Mesodermal cell (in vitro differentiated cells): ENCODE measurements around the gene TRIM38.

Experiments used
- H3K27ac ChIP-seq: 2 replicates; pipeline ENCODE4 v1.7.0; 2013; ENCODE audit warnings: mild to moderate bottlenecking, low read depth, low read length, moderate library complexity; ENCODE audit not compliant: severe bottlenecking
- H3K36me3 ChIP-seq: 2 replicates; pipeline ENCODE4 v1.7.1; 2013; ENCODE audit warnings: mild to moderate bottlenecking, low read length, moderate library complexity; ENCODE audit not compliant: control insufficient read depth, insufficient read depth
- H3K4me1 ChIP-seq: one replicate; pipeline ENCODE4 v1.7.1; 2013; ENCODE audit warnings: mild to moderate bottlenecking, low read length; ENCODE audit not compliant: insufficient read depth, control insufficient read depth, poor library complexity, severe bottlenecking
- H3K4me3 ChIP-seq: 2 replicates; pipeline ENCODE4 v1.7.0; 2013; ENCODE audit warnings: low read length, control low read depth, mild to moderate bottlenecking; ENCODE audit not compliant: insufficient read depth, poor library complexity, severe bottlenecking; ENCODE audit errors: extremely low read depth
- H3K9me3 ChIP-seq: 2 replicates; pipeline ENCODE4 v1.7.1; 2013; ENCODE audit warnings: mild to moderate bottlenecking, low read length, moderate library complexity; ENCODE audit not compliant: control insufficient read depth
- WGBS, 2 experiments: methylation state at CpG; one replicate each; pipeline ENCODE4 v1.1.5; 2013; ENCODE audit warnings: missing lambda C conversion rate in 2 of 2; ENCODE audit not compliant: insufficient coverage in 2 of 2; 5-methylcytosine and 5-hydroxymethylcytosine counted together

The TRIM38 gene

GRCh38 chr6:25953733-25954132, 8.9 kb upstream of the TRIM38 start:
- Histone ChIP-seq H3K9me3 (no peaks in the 10 kb centered on the region), H3K4me1 (no peaks in the 10 kb centered on the region), H3K27ac (no peak overlapping the region), H3K36me3 (no peaks in the 10 kb centered on the region), H3K4me3 (no peak overlapping the region)
- 81 to 87% methylated on average over 2 of the region's 3 CpGs for WGBS, 2 experiments

GRCh38 chr6:25954756-25955155, 7.8 kb upstream of the TRIM38 start:
- Histone ChIP-seq H3K4me1 (no peaks in the 10 kb centered on the region), H3K27ac (no peak overlapping the region), H3K9me3 (peaks cover 8% of the 10 kb centered on the region), H3K4me3 (no peak overlapping the region), H3K36me3 (no peaks in the 10 kb centered on the region)
- no CpG with 5 or more reads among the region's 1 CpG for WGBS, 2 experiments

- Histone ChIP-seq H3K4me1 (no peaks in the 10 kb centered on the region), H3K36me3 (no peaks in the 10 kb centered on the region), H3K9me3 (peaks cover 19% of the 10 kb centered on the region), H3K4me3 (no peak overlapping the region), H3K27ac (no peak overlapping the region)
- WGBS, 2 experiments: 94 to 96% methylated on average over 2 to 3 of the region's 3 CpGs
These were observed 6.4 kb upstream of the TRIM38 start for GRCh38 chr6:25956226-25956625.

GRCh38 chr6:25958700-25959162, 3.9 kb upstream of the TRIM38 start:
- Histone ChIP-seq H3K4me1 (peaks cover 7% of the 10 kb centered on the region), H3K4me3 (no peak overlapping the region)

GRCh38 chr6:25959890-25960536, 2.6 kb upstream of the TRIM38 start:
- Histone ChIP-seq H3K27ac (no peak overlapping the region), H3K4me3 (no peak overlapping the region), H3K9me3 (peaks cover 21% of the 10 kb centered on the region), H3K4me1 (peaks cover 7% of the 10 kb centered on the region), H3K36me3 (no peaks in the 10 kb centered on the region)
- 71% methylated on average over 1 of the region's 2 CpGs; no CpG with 5 or more reads in 1 of the 2 experiments for WGBS, 2 experiments

More at GRCh38 chr6:25958700-25959162, 3.9 kb upstream of the TRIM38 start:
- Histone ChIP-seq H3K36me3 (no peaks in the 10 kb centered on the region), H3K9me3 (peaks cover 21% of the 10 kb centered on the region), H3K27ac (no peak overlapping the region)
- WGBS, 2 experiments: 100% methylated on average over 1 of the region's 3 CpGs; no CpG with 5 or more reads in 1 of the 2 experiments

- Histone ChIP-seq H3K27ac (no peak overlapping the region), H3K9me3 (peaks cover 21% of the 10 kb centered on the region), H3K4me1 (peaks cover 7% of the 10 kb centered on the region), H3K36me3 (no peaks in the 10 kb centered on the region), H3K4me3 (no peak overlapping the region)
- 83% methylated on average over 1 of the region's 3 CpGs; no CpG with 5 or more reads in 1 of the 2 experiments for WGBS, 2 experiments
These were observed 1.9 kb upstream of the TRIM38 start for GRCh38 chr6:25960734-25961133.

- Histone ChIP-seq H3K36me3 (no peaks in the 10 kb centered on the region), H3K4me3 (no peak overlapping the region), H3K27ac (no peak overlapping the region), H3K4me1 (peaks cover 7% of the 10 kb centered on the region), H3K9me3 (peaks cover 21% of the 10 kb centered on the region)
- 86 to 94% methylated on average over 2 of the region's 3 CpGs for whole genome bisulfite sequencing, 2 experiments
These were observed 918 bp upstream of the TRIM38 start for GRCh38 chr6:25961619-25962148.

GRCh38 chr6:25963426-25964123, 973 bp downstream of the TRIM38 start:
- H3K36me3 ChIP-seq: no peaks in the 10 kb centered on the region
- H3K9me3 ChIP-seq: peaks cover 21% of the 10 kb centered on the region
- no peak overlapping the region for H3K27ac ChIP-seq
- H3K4me1 ChIP-seq: peaks cover 7% of the 10 kb centered on the region
- no peak overlapping the region for H3K4me3 ChIP-seq
- 34 to 57% methylated on average over 2 to 3 of the region's 6 CpGs for WGBS, 2 experiments

- Histone ChIP-seq H3K27ac (no peak overlapping the region), H3K36me3 (no peaks in the 10 kb centered on the region), H3K9me3 (peaks cover 10% of the 10 kb centered on the region), H3K4me3 (no peak overlapping the region), H3K4me1 (peaks cover 7% of the 10 kb centered on the region)
- WGBS, 2 experiments: 100% methylated on average over 4 of the region's 4 CpGs; no CpG with 5 or more reads in 1 of the 2 experiments
These were observed 2.5 kb downstream of the TRIM38 start for GRCh38 chr6:25965058-25965457.

- H3K36me3 ChIP-seq: no peaks in the 10 kb centered on the region
- H3K4me1 ChIP-seq: peaks cover 22% of the 10 kb centered on the region
- no peaks in the 10 kb centered on the region for H3K9me3 ChIP-seq
- H3K27ac ChIP-seq: no peak overlapping the region
- 92 to 94% methylated on average over 8 to 9 of the region's 9 CpGs for WGBS, 2 experiments
- no peak overlapping the region for H3K4me3 ChIP-seq
These were observed 4.1 kb downstream of the TRIM38 start for GRCh38 chr6:25966711-25967110.

GRCh38 chr6:25968769-25969168, 6.2 kb downstream of the TRIM38 start:
- peaks cover 20% of the 10 kb centered on the region for H3K4me1 ChIP-seq
- H3K4me3 ChIP-seq: no peak overlapping the region
- no peak overlapping the region for H3K27ac ChIP-seq
- no peaks in the 10 kb centered on the region for H3K9me3 ChIP-seq
- H3K36me3 ChIP-seq: no peaks in the 10 kb centered on the region
